ENCODE results near the gene CLEC1B.
"Not testable (repeated sequence)": the region's sequence is repeated elsewhere in the genome, so short reads cannot be mapped to it uniquely, and the experiment has no call there.

The CLEC1B gene

DNA sequence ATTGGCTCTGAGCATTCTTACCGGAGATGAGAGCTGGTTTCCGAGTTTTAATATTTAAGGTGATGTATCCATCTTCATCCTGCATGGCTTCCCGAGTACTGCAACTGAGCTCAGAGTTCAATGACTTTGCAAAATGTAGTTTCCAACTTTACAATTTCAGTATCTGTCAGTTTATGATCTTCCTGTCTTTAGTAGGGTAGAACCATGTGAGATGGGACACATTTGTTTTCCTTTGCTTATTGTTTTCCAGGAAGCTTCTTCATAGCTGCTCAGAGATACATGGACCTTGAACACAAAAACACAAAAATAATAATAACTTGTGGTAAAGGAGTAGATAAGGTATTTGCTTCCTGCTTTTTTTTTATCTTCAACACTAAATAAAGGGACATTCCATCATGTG lies at the start of gene CLEC1B:
CLEC1B (minus strand) TSS at position 106 of the 400 bp plus-strand sequence; CDS start at position 85, 21 bp downstream.
- FAIRE-seq (no peak), DNase-seq (ENCODE audit: insufficient read length, low spot score) (no peak)

DNA sequence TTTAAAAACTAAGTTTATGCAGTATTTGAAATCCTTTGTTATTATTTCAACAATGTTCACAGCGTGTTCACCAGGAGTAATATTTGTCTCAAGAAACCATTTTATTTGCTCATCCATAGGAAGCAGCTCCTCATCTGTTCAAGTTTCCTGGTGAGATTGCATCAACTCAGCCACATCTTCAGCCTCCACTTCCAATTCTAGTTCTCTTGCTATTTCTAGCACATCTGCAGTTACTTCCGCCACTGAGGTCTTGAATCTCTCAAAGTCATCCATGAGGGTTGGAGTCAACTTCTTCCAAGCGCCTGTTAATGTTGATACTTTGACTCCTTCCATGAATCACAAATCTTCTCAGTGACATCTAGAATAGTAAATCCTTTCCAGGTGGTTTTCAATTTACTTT lies 49.6 kb upstream of the CLEC1B start:
- no peak for DNase-seq (ENCODE audit: insufficient read length, low spot score)
- FAIRE-seq: no peak

DNA sequence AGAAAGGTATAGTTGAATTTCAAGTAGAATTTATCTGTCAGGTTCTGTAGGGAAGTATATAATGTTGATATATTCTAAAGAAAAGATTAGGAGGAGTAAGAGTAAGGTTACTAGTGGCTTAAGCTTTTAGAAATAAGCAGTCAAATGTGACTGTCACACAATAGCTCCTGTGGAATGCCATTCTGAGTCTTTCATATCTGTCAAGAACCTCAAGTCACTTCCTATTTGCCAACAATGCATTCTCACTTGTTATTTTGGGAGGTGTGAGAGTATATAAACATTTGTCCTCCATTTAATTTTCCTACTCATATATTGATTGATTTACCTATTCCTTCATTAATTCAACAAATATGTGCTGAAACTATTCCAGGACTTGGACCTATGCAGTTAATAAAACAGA lies 43.2 kb upstream of the CLEC1B start:
- DNase-seq (ENCODE audit: insufficient read length, low spot score) (no peak), FAIRE-seq (no peak)

DNA sequence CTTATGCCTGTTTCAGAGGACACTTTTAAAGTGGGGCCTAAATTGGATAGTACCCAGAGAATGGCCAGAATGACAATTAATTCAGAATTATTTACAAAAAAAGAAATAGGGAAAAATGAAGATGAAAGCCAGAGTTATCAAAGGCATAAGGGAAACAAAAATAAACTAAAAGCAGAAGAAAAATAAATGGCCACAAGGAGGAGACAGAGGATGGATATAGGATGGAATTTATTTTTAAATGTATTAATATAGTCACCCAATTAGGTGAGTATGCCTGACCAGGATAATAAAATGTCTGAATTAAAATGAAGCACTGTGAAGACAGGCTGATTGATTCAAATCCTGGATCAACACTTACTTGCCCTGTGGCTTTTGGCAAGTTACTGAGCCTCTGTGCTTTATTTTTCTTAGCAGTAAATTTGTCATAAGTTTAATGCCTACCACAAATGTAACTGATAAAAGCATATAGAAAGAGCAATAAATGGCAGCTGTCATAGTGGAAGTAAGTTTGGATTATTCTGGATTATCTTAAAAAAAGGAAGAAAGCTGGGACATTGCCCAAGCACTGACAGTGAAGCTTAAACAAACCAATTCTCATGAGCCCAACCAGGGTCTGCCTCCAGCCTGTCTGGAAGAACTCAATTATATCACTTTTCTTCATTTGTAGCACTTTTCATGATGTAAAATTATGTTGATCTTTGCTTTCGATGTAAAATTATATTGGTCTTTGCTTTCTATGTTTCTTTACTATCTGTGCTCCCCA lies 35.0 kb upstream of the CLEC1B start:
- DNase-seq (ENCODE audit: insufficient read length, low spot score): peak; percentile 7

DNA sequence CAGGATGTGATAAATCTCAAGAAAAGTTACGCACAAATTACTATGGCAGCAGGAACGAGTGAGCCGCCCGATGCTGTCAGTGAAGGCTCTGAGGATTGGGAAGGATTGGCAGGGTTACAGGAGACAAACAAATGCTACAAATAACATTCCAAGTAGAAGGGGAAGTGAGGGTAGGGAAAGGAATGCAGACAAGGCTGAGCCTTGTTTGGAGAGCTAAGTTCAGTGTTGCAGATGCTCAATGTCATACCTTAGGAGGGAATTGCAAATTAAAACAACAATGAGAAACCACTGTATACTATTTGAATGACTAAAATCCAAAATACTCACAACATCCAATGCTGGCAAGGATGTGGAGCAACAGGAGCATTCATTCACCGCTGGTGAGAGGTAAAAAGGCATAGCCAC lies 32.9 kb upstream of the CLEC1B start:
- DNase-seq (ENCODE audit: insufficient read length, low spot score) (peak; percentile 48), FAIRE-seq (peak; percentile 48)

More for the DNA sequence above, 35.0 kb upstream of the CLEC1B start:
- FAIRE-seq: no peak

DNA sequence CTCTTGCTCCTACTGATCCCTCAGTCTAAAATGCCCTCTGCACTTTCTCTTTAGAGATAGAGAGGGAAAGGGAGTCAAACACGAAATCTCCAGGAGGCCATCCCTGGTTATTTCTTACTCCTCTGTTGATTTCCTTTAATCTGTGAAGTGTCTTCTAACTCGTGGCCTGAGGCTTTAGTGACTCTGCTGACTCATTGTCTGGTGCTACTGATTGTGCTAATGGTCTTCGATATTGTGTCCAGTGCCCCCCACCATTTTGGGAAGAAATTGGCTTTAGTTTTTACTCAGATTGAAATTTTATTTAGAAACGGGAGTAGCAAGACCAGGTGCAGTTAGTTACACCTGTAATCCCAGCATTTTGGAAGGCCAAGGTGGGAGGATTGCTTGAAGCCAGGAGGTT lies 32.4 kb upstream of the CLEC1B start:
- FAIRE-seq (no peak), DNase-seq (ENCODE audit: insufficient read length, low spot score) (peak; percentile 23)

DNA sequence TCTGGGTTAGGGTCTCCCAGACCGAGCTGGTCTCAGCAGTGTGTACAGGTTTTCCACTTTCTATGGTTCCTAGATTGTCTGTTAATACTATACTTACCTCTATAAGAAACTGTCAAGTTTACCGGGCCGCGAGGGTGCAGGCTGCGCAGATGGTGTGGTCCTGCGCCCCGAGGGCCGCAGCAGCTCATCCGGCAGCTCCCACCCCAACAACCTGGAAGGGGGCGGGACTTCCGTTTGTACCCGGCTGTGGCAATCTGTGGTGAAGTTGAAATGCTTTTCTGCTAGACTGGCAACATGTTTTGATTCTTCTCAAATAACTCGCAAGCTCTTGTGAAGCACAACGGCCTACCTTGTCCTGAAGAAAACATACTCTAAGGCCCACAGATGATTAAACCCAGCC lies 31.5 kb upstream of the CLEC1B start, which contains the start of gene CLEC9A:
CLEC9A (plus strand) TSS at position 237 of the 400 bp plus-strand sequence. CDS start 22,006 bp downstream, outside the sequence.
- FAIRE-seq (no peak), DNase-seq (ENCODE audit: insufficient read length, low spot score) (no peak)

DNA sequence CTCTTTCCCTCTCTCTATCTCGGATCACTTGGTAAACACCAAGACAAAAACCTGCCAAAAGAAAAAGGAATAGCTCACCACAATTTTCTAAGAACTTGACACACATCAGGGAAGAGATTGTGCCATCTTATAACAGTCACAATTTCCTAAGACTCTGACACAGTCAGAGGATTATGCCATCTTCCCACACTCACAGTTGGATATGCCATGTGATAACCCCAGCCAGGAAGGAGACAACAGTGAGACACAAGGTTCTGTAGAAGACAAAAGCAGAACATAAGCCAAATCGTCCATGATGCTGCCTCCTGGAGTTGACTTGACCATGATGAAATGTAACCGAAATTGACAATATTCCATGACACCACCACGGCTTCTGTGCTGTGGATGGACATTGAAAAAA lies 28.8 kb upstream of the CLEC1B start:
- peak; percentile 11 for DNase-seq (ENCODE audit: insufficient read length, low spot score)
- peak; percentile 4 for FAIRE-seq

DNA sequence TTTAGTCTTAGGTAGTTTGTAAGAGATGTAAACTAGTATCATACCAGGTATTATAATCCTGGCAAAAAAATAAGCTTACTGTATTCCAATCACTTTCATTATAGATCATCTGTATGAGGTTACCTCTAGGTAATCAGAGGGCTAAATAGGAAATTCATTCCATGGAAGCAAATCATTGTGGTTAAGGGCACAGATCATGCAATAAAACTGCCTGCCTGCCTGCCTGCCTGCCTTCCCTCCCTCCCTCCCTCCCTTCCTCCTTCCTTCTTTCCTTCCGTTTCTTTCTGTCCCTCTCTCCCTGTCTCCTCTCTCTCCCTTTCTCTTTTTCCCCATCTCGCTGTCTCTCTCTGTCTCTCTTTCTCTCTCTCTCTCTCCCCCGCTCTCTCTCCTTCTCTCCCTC lies 28.4 kb upstream of the CLEC1B start:
- DNase-seq (ENCODE audit: insufficient read length, low spot score): no peak

DNA sequence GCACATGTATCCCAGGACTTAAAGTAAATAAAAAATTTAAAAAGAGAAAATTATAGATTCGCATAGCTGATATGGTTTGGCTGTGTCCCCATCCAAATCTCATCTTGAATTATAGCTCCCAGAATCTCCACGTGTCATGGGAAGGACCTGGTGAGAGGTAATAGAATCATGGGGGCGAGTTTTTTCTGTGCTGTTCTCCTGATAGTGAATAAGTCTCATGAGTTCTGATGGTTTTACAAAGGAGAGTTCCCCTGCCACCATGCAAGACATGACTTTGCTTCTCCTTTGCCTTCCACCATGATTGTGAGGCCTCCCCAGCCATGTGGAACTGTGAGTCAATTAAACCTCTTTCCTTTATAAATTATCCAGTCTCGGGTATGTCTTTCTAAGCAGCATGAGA lies 27.7 kb upstream of the CLEC1B start:
- not testable (repeated sequence) for DNase-seq (ENCODE audit: insufficient read length, low spot score); FAIRE-seq

More for the DNA sequence above, 28.4 kb upstream of the CLEC1B start:
- FAIRE-seq: no peak

DNA sequence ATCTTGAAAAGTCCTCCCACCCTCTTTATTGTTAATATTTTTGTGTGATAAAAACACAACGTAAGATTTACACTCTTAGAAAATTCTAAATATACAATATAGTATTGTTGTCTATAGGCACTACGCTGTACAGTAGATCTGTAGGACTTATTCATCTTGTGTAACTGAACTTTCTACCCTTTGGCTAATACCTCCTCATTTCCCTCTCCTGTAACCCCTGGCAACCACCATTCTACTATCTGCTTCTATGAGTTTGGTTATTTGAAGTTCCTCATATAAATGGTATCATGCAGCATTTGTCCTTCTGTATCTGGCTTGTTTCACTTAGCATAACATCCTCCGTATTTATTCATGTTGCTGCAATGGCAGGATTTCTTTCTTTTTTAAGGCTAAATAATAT lies 26.3 kb upstream of the CLEC1B start:
- FAIRE-seq (no peak), DNase-seq (ENCODE audit: insufficient read length, low spot score) (no peak)

DNA sequence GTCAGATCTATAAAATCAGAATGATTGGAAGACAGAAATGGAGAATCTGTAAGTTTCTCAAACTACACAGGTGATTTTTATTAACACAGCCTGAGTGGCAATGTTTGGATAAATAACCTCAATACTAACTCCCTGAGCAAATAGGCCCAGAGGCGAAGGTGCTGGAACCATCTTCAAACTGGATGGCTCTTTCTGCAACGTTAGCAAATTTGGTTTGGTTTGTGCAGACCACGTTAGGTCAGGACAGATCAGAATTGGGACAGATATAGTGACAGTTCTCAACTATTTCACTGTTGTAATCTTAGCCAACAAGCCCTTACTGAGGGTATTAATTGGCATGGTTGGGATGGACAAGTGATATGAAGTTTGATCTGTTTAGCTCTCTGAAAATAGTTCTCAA lies 22.4 kb upstream of the CLEC1B start:
- FAIRE-seq: no peak
- DNase-seq (ENCODE audit: insufficient read length, low spot score): no peak

DNA sequence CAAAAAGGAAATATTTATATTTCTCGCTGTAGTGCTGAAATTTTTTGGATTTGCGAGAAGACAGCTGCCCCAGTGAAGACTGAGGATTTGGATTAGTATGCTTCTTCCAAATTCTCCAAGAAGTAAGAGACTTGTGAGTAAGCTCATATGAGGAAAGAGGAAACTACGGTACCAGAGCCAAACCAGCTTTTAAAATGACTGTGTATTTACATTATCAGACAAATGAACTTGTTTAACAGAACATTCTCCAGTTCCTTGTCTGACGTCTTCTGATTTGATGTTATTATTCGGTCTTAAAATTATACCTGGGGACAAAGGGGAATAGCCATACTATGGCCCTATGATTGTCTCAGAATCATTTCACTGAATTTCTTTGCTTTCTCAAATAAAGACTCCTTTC lies 19.5 kb upstream of the CLEC1B start:
- DNase-seq (ENCODE audit: insufficient read length, low spot score) (no peak), FAIRE-seq (no peak)

DNA sequence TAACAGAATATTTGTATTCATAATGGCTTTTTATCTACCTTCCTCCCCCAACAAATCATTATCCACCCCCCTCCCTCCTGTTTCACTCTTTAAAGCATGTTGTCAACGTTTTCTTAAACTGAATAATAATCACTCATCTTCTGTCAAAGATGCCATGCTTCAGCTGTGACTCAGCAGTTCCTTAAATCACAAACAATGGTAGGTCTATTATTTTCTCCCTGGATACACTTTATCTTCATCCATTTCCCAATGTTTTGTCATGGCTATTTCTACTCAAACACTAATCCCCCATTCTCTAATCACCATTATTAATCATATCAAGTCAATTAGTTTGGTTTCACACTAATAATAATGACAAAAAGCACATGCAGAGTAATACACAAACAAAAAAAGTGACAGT lies 18.0 kb upstream of the CLEC1B start:
- DNase-seq (ENCODE audit: insufficient read length, low spot score): peak; percentile 19

DNA sequence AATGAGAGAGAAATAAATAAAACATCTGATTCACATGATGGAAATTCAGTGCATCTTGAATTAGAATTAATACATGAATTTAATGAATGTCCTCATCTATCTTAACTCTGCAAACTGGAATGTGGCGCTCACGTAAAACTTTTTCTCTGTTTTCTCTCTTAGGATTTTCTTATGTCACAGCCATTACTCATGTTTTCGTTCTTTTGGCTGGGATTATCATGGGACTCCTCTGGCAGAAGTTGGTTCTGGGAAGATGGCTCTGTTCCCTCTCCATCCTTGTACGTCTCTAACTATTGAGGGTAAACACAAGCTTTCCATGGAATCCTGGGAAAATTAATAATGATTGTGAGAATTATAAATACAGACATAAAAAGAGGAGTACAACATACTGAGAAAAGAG lies 16.5 kb upstream of the CLEC1B start:
- FAIRE-seq (no peak), DNase-seq (ENCODE audit: insufficient read length, low spot score) (no peak)

More for the DNA sequence above, 18.0 kb upstream of the CLEC1B start:
- FAIRE-seq: no peak

DNA sequence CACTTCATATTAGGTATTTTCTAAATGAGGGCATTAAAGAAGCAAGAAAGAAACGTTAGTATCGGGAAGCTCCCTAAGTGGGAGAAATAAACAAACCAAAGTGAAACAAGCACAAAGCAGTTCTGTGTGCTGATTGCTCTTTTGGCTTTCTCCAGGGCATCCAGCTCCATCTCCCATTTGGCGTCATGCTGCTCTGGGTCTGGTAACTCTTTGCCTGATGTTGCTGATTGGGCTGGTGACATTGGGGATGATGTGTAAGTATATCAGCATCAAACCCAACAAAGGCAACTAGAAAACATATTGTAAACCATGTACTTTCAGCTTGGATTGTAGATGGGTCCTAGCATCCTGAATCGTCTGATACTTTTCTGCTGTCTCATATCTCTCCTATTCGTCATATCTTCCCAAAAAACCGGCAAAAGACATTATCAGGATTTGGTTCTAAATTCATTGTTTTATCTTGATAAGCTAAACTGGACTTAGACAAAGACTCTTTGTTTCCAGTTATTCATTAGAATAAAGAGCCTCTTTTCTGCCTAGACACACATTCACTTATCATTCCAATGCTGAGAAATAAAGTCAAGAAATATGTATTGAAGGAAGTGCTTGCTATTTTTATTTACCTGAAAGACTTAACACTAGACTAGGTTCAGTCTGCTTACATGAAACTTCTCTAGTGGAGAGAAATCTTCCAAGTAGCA lies 13.9 kb upstream of the CLEC1B start:
- DNase-seq (ENCODE audit: insufficient read length, low spot score) (no peak), FAIRE-seq (no peak)

DNA sequence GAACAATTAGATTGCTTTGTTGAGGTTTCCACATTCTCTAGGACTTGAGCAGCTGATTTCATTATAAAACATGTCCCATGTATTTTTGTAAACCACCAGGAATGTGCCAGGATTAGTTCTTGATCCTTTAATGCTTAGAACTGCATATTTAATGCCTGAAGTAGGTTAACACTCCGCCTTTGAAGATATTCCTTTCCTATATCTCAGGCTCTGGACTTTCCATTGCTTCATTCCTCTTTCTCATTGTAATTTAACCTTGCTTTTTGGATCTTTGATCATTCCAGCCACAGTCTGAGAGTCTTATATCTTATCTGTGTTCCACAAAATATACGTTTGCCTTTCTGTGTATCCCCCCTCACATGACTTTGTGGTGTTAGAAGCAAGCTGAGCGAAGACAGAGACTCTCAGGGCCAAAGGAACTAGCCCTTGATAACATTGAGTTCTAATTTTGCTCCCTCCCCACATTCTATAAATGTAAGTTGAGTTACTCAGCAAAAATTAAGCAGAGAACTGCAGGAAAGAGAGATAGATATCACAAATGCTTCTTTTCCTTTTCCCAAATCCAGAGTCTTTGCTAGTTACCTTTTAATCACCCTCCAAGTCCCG lies 2.4 kb upstream of the CLEC1B start:
- DNase-seq (ENCODE audit: insufficient read length, low spot score) (no peak), FAIRE-seq (no peak)

DNA sequence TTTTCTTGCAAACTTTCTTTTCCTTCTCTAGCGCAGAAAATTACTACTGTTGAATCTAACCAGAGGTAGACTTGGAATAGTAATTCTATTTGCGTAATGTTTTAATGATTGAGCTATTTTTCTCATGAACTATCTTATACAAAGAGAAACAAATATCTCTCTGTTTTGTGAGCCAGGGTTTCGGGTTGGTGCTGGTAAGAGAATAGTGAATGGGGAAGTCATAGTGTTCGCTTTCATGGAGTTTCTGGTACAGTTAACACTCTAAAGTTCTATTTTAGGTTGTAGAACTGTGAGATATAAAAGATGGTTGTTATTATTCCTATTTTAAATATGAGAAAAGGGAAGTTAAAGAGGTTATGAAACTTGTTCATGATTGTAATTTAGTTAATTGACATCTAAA lies 6.6 kb downstream of the CLEC1B start:
- FAIRE-seq (no peak), DNase-seq (ENCODE audit: insufficient read length, low spot score) (no peak)

DNA sequence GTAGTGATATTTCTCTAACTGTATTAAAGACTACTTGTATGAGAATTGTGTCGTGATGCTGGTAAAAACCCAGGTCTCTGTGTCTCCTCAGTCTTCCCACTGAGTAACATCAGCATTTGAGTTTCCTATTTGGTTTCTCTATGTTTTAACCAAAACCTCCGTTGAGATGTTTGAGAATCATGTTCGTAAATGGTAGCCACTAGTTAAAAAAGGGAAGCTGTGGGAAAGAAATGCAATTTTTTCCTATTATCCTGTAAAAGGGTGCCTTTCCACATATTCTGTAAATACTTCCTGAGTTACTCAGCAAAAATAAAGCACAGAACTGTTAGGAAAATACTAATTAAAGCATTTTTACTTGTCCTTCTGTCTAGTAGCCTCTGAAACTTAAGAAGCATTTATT lies 7.0 kb downstream of the CLEC1B start:
- FAIRE-seq (no peak), DNase-seq (ENCODE audit: insufficient read length, low spot score) (no peak)

DNA sequence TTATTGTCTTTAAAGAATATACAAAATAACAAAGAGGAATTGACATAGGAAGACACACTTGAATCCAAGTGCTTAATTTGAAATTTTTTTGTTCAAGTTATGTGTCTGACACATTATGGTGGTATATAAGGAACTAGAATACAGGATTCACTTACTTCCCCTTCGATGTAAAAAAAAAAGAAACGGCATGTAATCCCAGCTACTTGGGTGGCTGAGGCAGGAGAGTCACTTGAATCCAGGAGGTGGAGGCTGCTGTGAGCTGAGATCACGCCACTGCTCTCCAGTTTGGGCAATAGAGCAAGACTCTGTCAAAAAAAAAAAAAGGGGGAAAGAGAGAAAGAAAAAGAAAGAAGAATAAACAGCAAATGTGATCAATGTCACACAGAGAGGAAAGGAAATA lies 18.8 kb downstream of the CLEC1B start:
- FAIRE-seq: no peak
- no peak for DNase-seq (ENCODE audit: insufficient read length, low spot score)

DNA sequence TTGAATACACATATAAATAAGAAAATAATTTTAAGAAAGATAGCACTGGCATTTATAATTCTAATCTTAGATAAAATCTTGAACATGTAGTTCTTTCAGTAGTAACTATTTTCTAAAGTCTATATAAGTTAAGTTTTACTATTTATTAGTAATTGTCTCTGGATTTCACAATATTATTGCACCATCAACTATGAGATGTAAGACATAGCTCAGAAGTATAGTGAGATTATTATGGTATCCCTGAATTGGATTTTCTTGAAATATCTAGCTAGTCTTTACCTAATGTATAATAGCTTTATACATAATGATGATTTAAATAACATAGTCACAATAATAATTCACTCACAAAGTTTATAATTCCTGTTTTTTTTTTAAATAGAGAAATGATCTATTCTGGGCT lies 21.0 kb downstream of the CLEC1B start:
- no peak for DNase-seq (ENCODE audit: insufficient read length, low spot score)
- FAIRE-seq: no peak

DNA sequence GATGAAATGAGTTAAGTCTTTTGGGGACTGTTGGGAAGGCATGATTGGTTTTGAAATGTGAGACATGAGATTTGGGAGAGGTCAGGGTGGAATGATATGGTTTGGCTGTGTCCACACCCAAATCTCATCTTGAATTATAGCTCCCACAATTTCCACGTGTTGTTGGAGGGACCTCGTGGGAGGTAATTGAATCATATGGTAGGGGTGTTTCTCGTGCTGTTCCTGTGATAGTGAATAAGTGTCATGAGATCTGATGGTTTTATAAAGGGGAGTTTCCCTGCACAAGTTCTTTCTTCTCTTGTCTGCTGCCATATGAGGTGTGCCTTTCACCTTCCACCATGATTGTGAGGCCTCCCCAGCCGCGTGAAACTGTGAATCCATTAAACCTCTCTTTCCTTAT lies 22.3 kb downstream of the CLEC1B start:
- not testable (repeated sequence) for DNase-seq (ENCODE audit: insufficient read length, low spot score); FAIRE-seq
